Renal cortical epithelial cell (primary cell): ENCODE data around the gene TEDC1. TPM values are rescaled to one million over a fixed set of nuclear protein-coding genes. Genes with fewer than 3 reads are reported as not detected.

Source experiments
- DNase-seq: peaks from one replicate; pipeline ENCODE4 v3.0.0-alpha.2; 2011; ENCODE audit warnings: low read depth
- total RNA-seq: library from RNA; depleted of rRNA; stranded (reverse); fragments of >200 nt; gene quantifications from 2 replicates; pipeline ENCODE4 v1.2.3, GENCODE V29; 2014

TEDC1 gene
- total RNA-seq, 1 donor from 2014 or later: 7.2 TPM

- no peak for DNase-seq
Measured at GRCh38 chr14:105484997-105485393, 6.1 kb upstream of the TEDC1 start.

- no peak for DNase-seq
Measured at GRCh38 chr14:105485739-105486162, 5.3 kb upstream of the TEDC1 start.

GRCh38 chr14:105486163-105486973 is 4.7 kb upstream of the TEDC1 start, which contains the start of gene CRIP1:
TSS of gene CRIP1 (plus strand) at chr14:105486886. CDS start at chr14:105487260, 374 bp downstream.
- DNase-seq: no peak

GRCh38 chr14:105486974-105487448 is 4.0 kb upstream of the TEDC1 start:
- no peak for DNase-seq

- no peak for DNase-seq
Measured at GRCh38 chr14:105487449-105487985, 3.5 kb upstream of the TEDC1 start.

GRCh38 chr14:105487986-105488777 is 2.9 kb upstream of the TEDC1 start:
- no peak for DNase-seq

GRCh38 chr14:105488781-105489541 is 2.1 kb upstream of the TEDC1 start:
- no peak for DNase-seq

- DNase-seq: peak; percentile 86
Measured at GRCh38 chr14:105489542-105490266, 1.3 kb upstream of the TEDC1 start.

- DNase-seq: no peak
Measured at GRCh38 chr14:105490267-105490571, 827 bp upstream of the TEDC1 start.

- no peak for DNase-seq
Measured at GRCh38 chr14:105491366-105491973, 424 bp downstream of the TEDC1 start.

GRCh38 chr14:105492031-105492970 is 1.3 kb downstream of the TEDC1 start:
- no peak for DNase-seq

GRCh38 chr14:105492971-105493871 is 2.2 kb downstream of the TEDC1 start:
- no peak for DNase-seq

- DNase-seq: no peak
Measured at GRCh38 chr14:105493921-105494605, 3.0 kb downstream of the TEDC1 start.

GRCh38 chr14:105494606-105494929 is 3.5 kb downstream of the TEDC1 start:
- no peak for DNase-seq

GRCh38 chr14:105495101-105495989 is 4.3 kb downstream of the TEDC1 start:
- no peak for DNase-seq

- no peak for DNase-seq
Measured at GRCh38 chr14:105495990-105496830, 5.2 kb downstream of the TEDC1 start.
